Caco-2 (cell line): ENCODE data around the gene TMC1. TPM values are rescaled to one million over a fixed set of nuclear protein-coding genes. Genes with fewer than 3 reads are reported as not detected.

Experiments used
- BruUV-seq: library from RNA; stranded (reverse); fragments of 400-500 nt; replicated peaks from 2 replicates; lab custom pipeline; 2021; lab: Mats Ljungman, UMichigan
- CTCF ChIA-PET: fragments of 300-600 bp; sonication (Branson Sonifier 250); formaldehyde crosslinking; loops from one replicate; lab custom pipeline; 2022; ENCODE audit warnings: antibody characterized with exemption; lab: Charles Lee
- POLR2A ChIA-PET: fragments of 300-600 bp; sonication (Branson Sonifier 250); formaldehyde crosslinking; loops from one replicate; lab custom pipeline; 2022; ENCODE audit warnings: antibody characterized with exemption; lab: Charles Lee
- DNase-seq, 2 experiments: peaks; one replicate each; pipeline versions ENCODE4 v3.0.0 to v3.0.0-alpha.2; 2020 to 2022
- H3K27me3 ChIP-seq: replicated peaks from 2 replicates; pipeline ENCODE4 v1.6.0; 2011; ENCODE audit warnings: low read length; ENCODE audit not compliant: control insufficient read depth, insufficient read depth
- H3K36me3 ChIP-seq: 2 replicates; pipeline ENCODE4 v1.5.1; 2011; ENCODE audit warnings: low read length; ENCODE audit not compliant: control insufficient read depth, insufficient read depth
- H3K4me1 ChIP-seq: fragments of 250-450 bp; sonication (Bioruptor Pico); 2 replicates; pipeline ENCODE4 v1.5.1; 2020; ENCODE audit warnings: mild to moderate bottlenecking
- H3K4me3 ChIP-seq: 2 replicates; pipeline ENCODE4 v1.5.1; 2011; ENCODE audit warnings: low read depth, mild to moderate bottlenecking, control low read depth, low read length
- H3K9me3 ChIP-seq: fragments of 250-450 bp; sonication (Bioruptor Pico); 2 replicates; pipeline ENCODE4 v1.5.1; 2020; ENCODE audit warnings: mild to moderate bottlenecking, moderate library complexity
- H3K27ac Mint-ChIP-seq: one replicate; pipeline ENCODE4 v1.8.0; 2022; ENCODE audit warnings: mixed read lengths; ENCODE audit not compliant: unreplicated experiment
- H3K27me3 Mint-ChIP-seq: one replicate; pipeline ENCODE4 v1.8.0; 2022; ENCODE audit warnings: mixed read lengths; ENCODE audit not compliant: insufficient read depth, unreplicated experiment
- H3K36me3 Mint-ChIP-seq: one replicate; pipeline ENCODE4 v1.8.0; 2022; ENCODE audit warnings: mild to moderate bottlenecking, mixed read lengths; ENCODE audit not compliant: insufficient read depth, unreplicated experiment
- H3K4me1 Mint-ChIP-seq: one replicate; pipeline ENCODE4 v1.8.0; 2022; ENCODE audit warnings: low read depth, mixed read lengths; ENCODE audit not compliant: unreplicated experiment
- H3K4me3 Mint-ChIP-seq: one replicate; pipeline ENCODE4 v1.8.0; 2022; ENCODE audit warnings: mild to moderate bottlenecking, moderate library complexity, mixed read lengths; ENCODE audit not compliant: unreplicated experiment
- H3K9me3 Mint-ChIP-seq: one replicate; pipeline ENCODE4 v1.8.0; 2022; ENCODE audit warnings: mixed read lengths; ENCODE audit not compliant: unreplicated experiment
- CTCF ChIP-seq, 2 experiments: fragments of 200-600 bp in 1 of 2; IDR thresholded peaks; 1 replicate in 1 of 2; 2 replicates in 1 of 2; pipeline versions ENCODE4 v1.5.1 to v1.8.0; 2011 to 2022; ENCODE audit warnings: antibody characterized with exemption in 1 of 2, control low read depth in 1 of 2, inconsistent platforms in 1 of 2, low read depth in 1 of 2, low read length in 1 of 2, mild to moderate bottlenecking in 1 of 2, moderate library complexity in 1 of 2; ENCODE audit not compliant: insufficient read depth in 1 of 2, severe bottlenecking in 1 of 2, unreplicated experiment in 1 of 2
- intact Hi-C: fragments of 100-400 bp; cut with micrococcal nuclease; formaldehyde crosslinking; loops from one replicate; pipeline ENCODE4 v1.10.0; 2022; ENCODE audit not compliant: unreplicated experiment
- total RNA-seq: library from RNA; stranded (reverse); gene quantifications from 2 replicates; pipeline ENCODE4 v1.2.3, GENCODE V29; 2022

Gene TMC1
- total RNA-seq, 1 experiment from 2014 or later, result not detected

- CTCF ChIA-PET, result no interaction called here
- H3K9me3 ChIP-seq, result no peaks in the 10 kb centered on the region
- peaks cover 4% of the 10 kb centered on the region for H3K4me1 ChIP-seq
- H3K27ac Mint-ChIP-seq, result peak overlapping the region; percentile 29
- no peaks in the 10 kb centered on the region for H3K4me1 Mint-ChIP-seq
- H3K36me3 Mint-ChIP-seq, result no peaks in the 10 kb centered on the region
- POLR2A ChIA-PET, result no interaction called here
- H3K27me3 Mint-ChIP-seq, result no peaks in the 10 kb centered on the region
- H3K27me3 ChIP-seq, result no peaks in the 10 kb centered on the region
- no peak for TF ChIP-seq CTCF (IDR thresholded peaks at IDR 0.05; ENCODE audit: insufficient read depth in 1 of 2, low read depth in 1 of 2, low read length in 1 of 2, severe bottlenecking in 1 of 2, unreplicated experiment in 1 of 2)
- BruUV-seq, result no TSS peak
- no peaks in the 10 kb centered on the region for H3K36me3 ChIP-seq
- intact Hi-C loops, result loop anchor here (10.0 kb wide), 2 partner anchors 77 to 257 kb away; no protein-coding TSS in a partner anchor
- no peak for DNase-seq
- no peaks in the 10 kb centered on the region for H3K9me3 Mint-ChIP-seq
- no peak overlapping the region for H3K4me3 Mint-ChIP-seq
- no peak overlapping the region for H3K4me3 ChIP-seq
These were observed 29.9 kb downstream of the TMC1 start for GRCh38 chr9:72551306-72551705.

- no TSS peak for BruUV-seq
- no peak for DNase-seq
- Histone ChIP-seq H3K36me3 (no peaks in the 10 kb centered on the region), H3K4me3 (no peak overlapping the region), H3K4me1 (peaks cover 4% of the 10 kb centered on the region), H3K27me3 (no peaks in the 10 kb centered on the region), H3K9me3 (no peaks in the 10 kb centered on the region)
- CTCF ChIA-PET, result no interaction called here
- TF ChIP-seq CTCF (IDR thresholded peaks at IDR 0.05; ENCODE audit: insufficient read depth in 1 of 2, low read depth in 1 of 2, low read length in 1 of 2, severe bottlenecking in 1 of 2, unreplicated experiment in 1 of 2), result no peak
- Mint-ChIP-seq H3K36me3 (no peaks in the 10 kb centered on the region), H3K27me3 (no peaks in the 10 kb centered on the region), H3K27ac (peak overlapping the region; percentile 29), H3K4me1 (no peaks in the 10 kb centered on the region), H3K4me3 (no peak overlapping the region), H3K9me3 (no peaks in the 10 kb centered on the region)
- POLR2A ChIA-PET, result no interaction called here
- intact Hi-C loops, result loop anchor here (10.0 kb wide), 2 partner anchors 78 to 258 kb away; no protein-coding TSS in a partner anchor
These were observed 30.9 kb downstream of the TMC1 start for GRCh38 chr9:72552356-72552755.

- TF ChIP-seq CTCF (IDR thresholded peaks at IDR 0.05; ENCODE audit: insufficient read depth in 1 of 2, low read depth in 1 of 2, low read length in 1 of 2, severe bottlenecking in 1 of 2, unreplicated experiment in 1 of 2), result no peak
- Mint-ChIP-seq H3K4me1 (no peaks in the 10 kb centered on the region), H3K9me3 (no peaks in the 10 kb centered on the region), H3K36me3 (no peaks in the 10 kb centered on the region), H3K27me3 (no peaks in the 10 kb centered on the region), H3K27ac (peak overlapping the region; percentile 86), H3K4me3 (peak overlapping the region; percentile 43)
- no peaks in the 10 kb centered on the region for H3K9me3 ChIP-seq
- POLR2A ChIA-PET, result interaction anchor here (1.2 kb wide), 1 partner anchor 189 kb away, joined by 9 read pairs; the partner anchor contains the start of gene ZFAND5
- CTCF ChIA-PET, result no interaction called here
- H3K27me3 ChIP-seq, result no peaks in the 10 kb centered on the region
- peaks cover 4% of the 10 kb centered on the region for H3K4me1 ChIP-seq
- no TSS peak for BruUV-seq
- peak; percentile 44 to 53 for DNase-seq
- H3K36me3 ChIP-seq, result no peaks in the 10 kb centered on the region
- no peak overlapping the region for H3K4me3 ChIP-seq
- intact Hi-C loops, result loop anchor here (2.0 to 10.0 kb wide), 3 partner anchors 39 to 259 kb away; no protein-coding TSS in a partner anchor
These were observed 32.8 kb downstream of the TMC1 start for GRCh38 chr9:72554221-72554641.
